ENCODE results near the gene ETV7.

ETV7 gene

GRCh38 chr6:36319821-36320220 is 67.6 kb downstream of the ETV7 start:
- DNase-seq (ENCODE audit: low spot score): no peak

GRCh38 chr6:36319436-36319762 is 68.1 kb downstream of the ETV7 start:
- no peak for DNase-seq (ENCODE audit: low spot score)

- DNase-seq (ENCODE audit: low spot score): no peak
These were observed 68.6 kb downstream of the ETV7 start for GRCh38 chr6:36318690-36319435.

GRCh38 chr6:36317623-36318022 is 69.8 kb downstream of the ETV7 start:
- DNase-seq (ENCODE audit: low spot score): no peak
